ENCODE data around the gene TRIM10. TPM values are rescaled to one million over a fixed set of nuclear protein-coding genes. Genes with fewer than 3 reads are reported as not detected.

Gene TRIM10
- total and polyA plus RNA-seq, 2 donors (not counting 1 experiment from before 2014, with no cell fraction given) = not detected

DNA sequence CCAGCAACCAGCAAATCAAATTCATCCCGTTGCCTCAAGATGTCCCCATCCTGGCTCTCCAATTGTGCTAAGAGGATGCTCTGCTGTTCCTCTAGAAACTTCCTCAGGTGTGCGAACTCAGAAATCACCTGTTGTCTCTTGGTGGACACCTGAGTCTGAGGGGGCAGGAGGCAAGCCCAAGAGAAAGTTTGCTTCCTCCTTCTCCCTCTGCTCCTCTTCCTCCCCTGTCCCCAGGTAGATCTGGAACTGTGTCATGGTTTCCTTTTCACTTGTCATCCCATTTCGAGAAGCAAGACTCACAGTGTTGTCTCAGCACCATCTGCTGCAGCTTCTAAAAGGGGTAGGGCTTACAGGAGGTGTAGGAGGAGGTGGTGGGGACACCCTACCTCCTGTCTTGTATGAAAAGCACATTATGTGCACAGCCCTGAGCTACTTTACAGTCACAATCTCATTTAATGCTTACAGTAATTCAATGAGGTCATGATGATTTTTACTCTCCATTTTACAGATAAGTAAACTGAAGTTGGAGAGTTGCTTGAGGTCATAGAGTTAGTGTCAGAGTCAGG lies 2.5 kb downstream of the TRIM10 start:
- no peak overlapping the region for H3K4me2 ChIP-seq (replicated peaks; ENCODE audit: low read depth, low read length, poor library complexity, severe bottlenecking)
- intact Hi-C loops (cut with micrococcal nuclease) = no loop called here
- no peaks in the 10 kb centered on the region for H3K9me3 ChIP-seq (ENCODE audit: control extremely low read depth in 1 of 3, control insufficient read depth in 2 of 3, insufficient read depth in 1 of 3, low read length in 2 of 3)
- WGBS (ENCODE audit: insufficient coverage) = 100% methylated on average over 1 of the region's 3 CpGs
- no peak overlapping the region for H2AFZ ChIP-seq (ENCODE audit: insufficient read depth, low read depth, low read length, poor library complexity, severe bottlenecking)
- H3K4me3 ChIP-seq (ENCODE audit: control extremely low read depth in 1 of 5, extremely low read depth in 1 of 5, insufficient read depth in 1 of 5, low read depth in 2 of 5, low read length in 4 of 5) = no peak overlapping the region
- Mint-ChIP-seq H3K27ac (no peak overlapping the region), H3K4me1 (no peaks in the 10 kb centered on the region), H3K9me3 (ENCODE audit: insufficient read depth) (no peaks in the 10 kb centered on the region), H3K27me3 (peaks cover 37% of the 10 kb centered on the region), H3K4me3 (no peak overlapping the region)
- H3K36me3 ChIP-seq (replicated peaks in 1 of 2; ENCODE audit: control extremely low read depth in 1 of 2, control insufficient read depth in 1 of 2, extremely low read depth in 1 of 2, insufficient read depth in 2 of 2, low read length in 1 of 2) = no peaks in the 10 kb centered on the region
- no peak for TF ChIP-seq EZH2 (IDR thresholded peaks at IDR 0.05; ENCODE audit: borderline replicate concordance, insufficient read depth, low read depth, low read length, poor library complexity, severe bottlenecking)
- TF ChIP-seq, protein P1, sequence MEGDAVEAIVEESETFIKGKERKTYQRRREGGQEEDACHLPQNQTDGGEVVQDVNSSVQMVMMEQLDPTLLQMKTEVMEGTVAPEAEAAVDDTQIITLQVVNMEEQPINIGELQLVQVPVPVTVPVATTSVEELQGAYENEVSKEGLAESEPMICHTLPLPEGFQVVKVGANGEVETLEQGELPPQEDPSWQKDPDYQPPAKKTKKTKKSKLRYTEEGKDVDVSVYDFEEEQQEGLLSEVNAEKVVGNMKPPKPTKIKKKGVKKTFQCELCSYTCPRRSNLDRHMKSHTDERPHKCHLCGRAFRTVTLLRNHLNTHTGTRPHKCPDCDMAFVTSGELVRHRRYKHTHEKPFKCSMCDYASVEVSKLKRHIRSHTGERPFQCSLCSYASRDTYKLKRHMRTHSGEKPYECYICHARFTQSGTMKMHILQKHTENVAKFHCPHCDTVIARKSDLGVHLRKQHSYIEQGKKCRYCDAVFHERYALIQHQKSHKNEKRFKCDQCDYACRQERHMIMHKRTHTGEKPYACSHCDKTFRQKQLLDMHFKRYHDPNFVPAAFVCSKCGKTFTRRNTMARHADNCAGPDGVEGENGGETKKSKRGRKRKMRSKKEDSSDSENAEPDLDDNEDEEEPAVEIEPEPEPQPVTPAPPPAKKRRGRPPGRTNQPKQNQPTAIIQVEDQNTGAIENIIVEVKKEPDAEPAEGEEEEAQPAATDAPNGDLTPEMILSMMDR (IDR thresholded peaks at IDR 0.05) = no peak
- H3K27me3 ChIP-seq (replicated peaks in 1 of 4; ENCODE audit: control extremely low read depth in 1 of 4, control insufficient read depth in 3 of 4, insufficient read depth in 4 of 4, low read length in 3 of 4) = peaks cover 0 to 27% (median 10%) of the 10 kb centered on the region in 4 experiments
- ATAC-seq (ENCODE audit: low read depth) (no peak), DNase-seq (no peak)
- H3K9ac ChIP-seq (ENCODE audit: low read length) = no peak overlapping the region
- CTCF ChIA-PET = no interaction called here
- H3K27ac ChIP-seq (ENCODE audit: low read length in 2 of 2) = no peak overlapping the region
- no peaks in the 10 kb centered on the region for H3K79me2 ChIP-seq (ENCODE audit: control insufficient read depth, insufficient read depth, low read length)
- no peaks in the 10 kb centered on the region for H3K4me1 ChIP-seq (ENCODE audit: control insufficient read depth in 2 of 2, insufficient read depth in 2 of 2, low read length in 2 of 2)
- POLR2A ChIA-PET = no interaction called here
- H4K20me1 ChIP-seq (ENCODE audit: control insufficient read depth, insufficient read depth, low read length, poor library complexity, severe bottlenecking) = no peaks in the 10 kb centered on the region

DNA sequence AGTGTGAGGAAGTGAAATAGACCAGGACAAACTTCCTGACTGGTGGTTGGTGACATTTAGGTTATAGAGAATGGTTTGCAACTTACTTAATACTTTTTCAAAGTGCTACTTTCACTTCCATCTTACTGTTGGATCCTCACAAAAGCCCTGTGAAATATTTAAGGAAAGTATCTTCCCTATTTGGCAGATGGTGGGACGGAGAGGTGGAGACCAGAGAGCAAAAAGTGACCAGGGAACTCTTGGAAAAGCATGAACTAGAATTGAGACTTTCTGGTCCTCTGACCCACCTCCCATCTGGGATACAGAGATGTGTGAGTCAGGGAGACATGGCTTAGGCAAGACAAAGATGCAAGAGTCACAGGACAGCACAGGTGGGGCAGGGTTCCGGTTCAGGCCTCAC lies 3.0 kb downstream of the TRIM10 start:
- H3K4me3 ChIP-seq (ENCODE audit: control extremely low read depth in 1 of 5, extremely low read depth in 1 of 5, insufficient read depth in 1 of 5, low read depth in 2 of 5, low read length in 4 of 5) = no peak overlapping the region
- no peak overlapping the region for H3K27ac ChIP-seq (ENCODE audit: low read length in 2 of 2)
- TF ChIP-seq, protein P1 (IDR thresholded peaks at IDR 0.05) = no peak
- no peak for TF ChIP-seq EZH2 (IDR thresholded peaks at IDR 0.05; ENCODE audit: borderline replicate concordance, insufficient read depth, low read depth, low read length, poor library complexity, severe bottlenecking)
- H3K4me2 ChIP-seq (replicated peaks; ENCODE audit: low read depth, low read length, poor library complexity, severe bottlenecking) = no peak overlapping the region
- ATAC-seq (ENCODE audit: low read depth) (no peak), DNase-seq (no peak)
- H2AFZ ChIP-seq (ENCODE audit: insufficient read depth, low read depth, low read length, poor library complexity, severe bottlenecking) = no peak overlapping the region
- H3K9me3 ChIP-seq (ENCODE audit: control extremely low read depth in 1 of 3, control insufficient read depth in 2 of 3, insufficient read depth in 1 of 3, low read length in 2 of 3) = no peaks in the 10 kb centered on the region
- ChIA-PET POLR2A (no interaction called here), CTCF (no interaction called here)
- H3K4me1 Mint-ChIP-seq = no peaks in the 10 kb centered on the region
- no peaks in the 10 kb centered on the region for H3K36me3 ChIP-seq (replicated peaks in 1 of 2; ENCODE audit: control extremely low read depth in 1 of 2, control insufficient read depth in 1 of 2, extremely low read depth in 1 of 2, insufficient read depth in 2 of 2, low read length in 1 of 2)
- no peaks in the 10 kb centered on the region for H3K9me3 Mint-ChIP-seq (ENCODE audit: insufficient read depth)
- no peaks in the 10 kb centered on the region for H4K20me1 ChIP-seq (ENCODE audit: control insufficient read depth, insufficient read depth, low read length, poor library complexity, severe bottlenecking)
- no peak overlapping the region for H3K9ac ChIP-seq (ENCODE audit: low read length)
- H3K4me3 Mint-ChIP-seq = no peak overlapping the region
- H3K27ac Mint-ChIP-seq = no peak overlapping the region
- peaks cover 42% of the 10 kb centered on the region for H3K27me3 Mint-ChIP-seq
- no peaks in the 10 kb centered on the region for H3K79me2 ChIP-seq (ENCODE audit: control insufficient read depth, insufficient read depth, low read length)
- H3K4me1 ChIP-seq (ENCODE audit: control insufficient read depth in 2 of 2, insufficient read depth in 2 of 2, low read length in 2 of 2) = no peaks in the 10 kb centered on the region
- H3K27me3 ChIP-seq (replicated peaks in 1 of 4; ENCODE audit: control extremely low read depth in 1 of 4, control insufficient read depth in 3 of 4, insufficient read depth in 4 of 4, low read length in 3 of 4) = peaks cover 0 to 23% (median 10%) of the 10 kb centered on the region in 4 experiments
- 80% methylated on average over 1 of the region's 2 CpGs for WGBS (ENCODE audit: insufficient coverage)
- intact Hi-C loops (cut with micrococcal nuclease) = no loop called here

All from B cell (primary cell).